PC-3 (cell line): ENCODE measurements around the gene CHIA.

Experiments
- EZH2 ChIP-seq: fragments of 300-600 bp; sonication (generic); IDR thresholded peaks from one replicate; pipeline ENCODE4 v1.6.1; 2017; ENCODE audit warnings: antibody characterized with exemption, mild to moderate bottlenecking, low read length; ENCODE audit not compliant: unreplicated experiment
- EZH2phosphoT487 ChIP-seq: fragments of 300-600 bp; sonication (generic); IDR thresholded peaks from 2 replicates; pipeline ENCODE4 v1.6.1; 2018; ENCODE audit warnings: mild to moderate bottlenecking, antibody characterized with exemption, low read length, borderline replicate concordance
- TF ChIP-seq, protein P1 (sequence below): fragments of 300-600 bp; sonication (generic); conservative IDR thresholded peaks from 2 replicates; pipeline ENCODE4 v1.5.1; 2017; ENCODE audit warnings: antibody characterized with exemption, low read depth, mild to moderate bottlenecking, low read length

DNA sequence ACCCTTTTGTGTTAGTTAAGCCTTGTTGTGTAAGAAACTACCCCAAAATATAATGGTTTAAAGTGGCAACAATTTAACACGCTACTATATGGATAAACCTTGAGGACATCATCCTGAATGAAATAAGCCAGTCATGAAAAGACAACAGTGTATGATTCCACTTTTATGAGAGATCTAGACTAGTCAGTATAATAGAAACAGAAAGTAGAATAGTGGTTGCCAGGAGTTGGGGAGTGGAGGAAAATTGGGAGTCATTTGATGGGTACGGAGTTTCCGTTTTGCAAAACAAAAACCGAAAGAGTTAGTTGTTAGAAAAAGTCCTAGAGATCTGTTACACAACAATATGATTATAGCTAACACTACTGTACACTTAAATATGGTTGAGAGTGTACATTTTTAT lies 16.0 kb upstream of the CHIA start:
- TF ChIP-seq EZH2 (no peak), EZH2phosphoT487 (no peak)
- TF ChIP-seq, protein P1, sequence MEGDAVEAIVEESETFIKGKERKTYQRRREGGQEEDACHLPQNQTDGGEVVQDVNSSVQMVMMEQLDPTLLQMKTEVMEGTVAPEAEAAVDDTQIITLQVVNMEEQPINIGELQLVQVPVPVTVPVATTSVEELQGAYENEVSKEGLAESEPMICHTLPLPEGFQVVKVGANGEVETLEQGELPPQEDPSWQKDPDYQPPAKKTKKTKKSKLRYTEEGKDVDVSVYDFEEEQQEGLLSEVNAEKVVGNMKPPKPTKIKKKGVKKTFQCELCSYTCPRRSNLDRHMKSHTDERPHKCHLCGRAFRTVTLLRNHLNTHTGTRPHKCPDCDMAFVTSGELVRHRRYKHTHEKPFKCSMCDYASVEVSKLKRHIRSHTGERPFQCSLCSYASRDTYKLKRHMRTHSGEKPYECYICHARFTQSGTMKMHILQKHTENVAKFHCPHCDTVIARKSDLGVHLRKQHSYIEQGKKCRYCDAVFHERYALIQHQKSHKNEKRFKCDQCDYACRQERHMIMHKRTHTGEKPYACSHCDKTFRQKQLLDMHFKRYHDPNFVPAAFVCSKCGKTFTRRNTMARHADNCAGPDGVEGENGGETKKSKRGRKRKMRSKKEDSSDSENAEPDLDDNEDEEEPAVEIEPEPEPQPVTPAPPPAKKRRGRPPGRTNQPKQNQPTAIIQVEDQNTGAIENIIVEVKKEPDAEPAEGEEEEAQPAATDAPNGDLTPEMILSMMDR = no peak
